ENCODE results near the gene TTC27.

GRCh38 chr2:32833709-32834108, 205.9 kb downstream of the TTC27 start:
- TF ChIP-seq POLR2A (IDR thresholded peaks at IDR 0.05) (no peak), CTCF (IDR thresholded peaks at IDR 0.05) (no peak)

Measured in uterus (tissue), 2 donors.